Measurements from ENCODE around the gene SIPA1L3. TPM values are rescaled to one million over a fixed set of nuclear protein-coding genes. Genes with fewer than 3 reads are reported as not detected.

The SIPA1L3 gene
- total RNA-seq, 2 donors from 2014 or later = 42.8 to 48.2 TPM

- Mint-ChIP-seq H3K27ac (no peak overlapping the region), H3K4me1 (peaks cover 10% of the 10 kb centered on the region), H3K27me3 (ENCODE audit: insufficient read depth) (no peaks in the 10 kb centered on the region), H3K9me3 (no peaks in the 10 kb centered on the region), H3K36me3 (ENCODE audit: low read depth) (peaks cover 13% of the 10 kb centered on the region), H3K4me3 (no peak overlapping the region)
- H3K36me3 ChIP-seq (ENCODE audit: control insufficient read depth, insufficient read depth, low read length) = peaks cover 4% of the 10 kb centered on the region
- no peaks in the 10 kb centered on the region for H3K9me3 ChIP-seq (ENCODE audit: control insufficient read depth, low read length)
- no peak overlapping the region for H3K9ac ChIP-seq (ENCODE audit: extremely low read depth, low read length, poor library complexity, severe bottlenecking)
- no peaks in the 10 kb centered on the region for H3K27me3 ChIP-seq (ENCODE audit: control insufficient read depth, insufficient read depth, low read length, poor library complexity, severe bottlenecking)
- TF ChIP-seq CTCF (conservative IDR thresholded peaks at IDR 0.05) = no peak
- no peak overlapping the region for H3K27ac ChIP-seq (ENCODE audit: low read depth, low read length)
- 96 to 97% methylated on average over 46 to 78 of the region's 78 CpGs for WGBS, 2 experiments (ENCODE audit: insufficient coverage in 1 of 2, insufficient read length in 1 of 2)
- no peak overlapping the region for H3K4me3 ChIP-seq (ENCODE audit: low read length)
- DNase-seq = no peak
- no peaks in the 10 kb centered on the region for H3K4me1 ChIP-seq (ENCODE audit: control insufficient read depth, insufficient read depth, low read length)
Observed at GRCh38 chr19:38082256-38083118, 175.5 kb downstream of the SIPA1L3 start.

DNA sequence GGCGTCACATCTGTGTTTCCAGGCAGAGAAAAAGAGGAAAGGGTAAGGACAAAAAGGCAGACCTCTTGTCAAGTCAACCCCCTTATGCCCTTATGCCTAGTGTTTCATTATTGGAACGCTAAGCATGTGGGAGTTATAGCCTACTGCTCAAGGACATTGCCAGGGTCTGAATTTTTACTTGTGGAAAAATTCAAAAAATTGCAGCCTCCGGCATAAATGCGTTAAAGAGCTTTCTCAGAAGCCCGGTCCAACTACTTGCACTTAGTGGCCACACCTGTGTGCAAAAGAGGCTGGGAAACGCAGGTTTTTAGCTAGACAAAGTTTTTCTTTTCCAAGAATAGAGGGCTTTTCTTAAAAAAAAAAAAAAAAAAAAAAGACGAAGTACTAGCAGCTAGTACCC is 177.2 kb downstream of the SIPA1L3 start:
- Histone ChIP-seq H3K9ac (ENCODE audit: extremely low read depth, low read length, poor library complexity, severe bottlenecking) (no peak overlapping the region), H3K9me3 (ENCODE audit: control insufficient read depth, low read length) (no peaks in the 10 kb centered on the region), H3K4me3 (ENCODE audit: low read length) (no peak overlapping the region), H3K36me3 (ENCODE audit: control insufficient read depth, insufficient read depth, low read length) (peaks cover 4% of the 10 kb centered on the region), H3K4me1 (ENCODE audit: control insufficient read depth, insufficient read depth, low read length) (no peaks in the 10 kb centered on the region), H3K27me3 (ENCODE audit: control insufficient read depth, insufficient read depth, low read length, poor library complexity, severe bottlenecking) (no peaks in the 10 kb centered on the region), H3K27ac (ENCODE audit: low read depth, low read length) (no peak overlapping the region)
- no peak overlapping the region for H3K4me3 Mint-ChIP-seq
- H3K4me1 Mint-ChIP-seq = peaks cover 9% of the 10 kb centered on the region
- no peak overlapping the region for H3K27ac Mint-ChIP-seq
- no peak for DNase-seq
- H3K9me3 Mint-ChIP-seq = no peaks in the 10 kb centered on the region
- H3K27me3 Mint-ChIP-seq (ENCODE audit: insufficient read depth) = no peaks in the 10 kb centered on the region
- TF ChIP-seq CTCF (conservative IDR thresholded peaks at IDR 0.05) = no peak
- WGBS, 2 experiments (ENCODE audit: insufficient coverage in 1 of 2, insufficient read length in 1 of 2) = 96 to 100% methylated on average over 5 to 6 of the region's 7 CpGs
- peaks cover 18% of the 10 kb centered on the region for H3K36me3 Mint-ChIP-seq (ENCODE audit: low read depth)

GRCh38 chr19:38089440-38089839 is 182.4 kb downstream of the SIPA1L3 start:
- Mint-ChIP-seq H3K4me1 (no peaks in the 10 kb centered on the region), H3K27ac (no peak overlapping the region), H3K36me3 (ENCODE audit: low read depth) (peaks cover 19% of the 10 kb centered on the region), H3K4me3 (no peak overlapping the region), H3K9me3 (no peaks in the 10 kb centered on the region), H3K27me3 (ENCODE audit: insufficient read depth) (no peaks in the 10 kb centered on the region)
- Histone ChIP-seq H3K4me3 (ENCODE audit: low read length) (no peak overlapping the region), H3K36me3 (ENCODE audit: control insufficient read depth, insufficient read depth, low read length) (no peaks in the 10 kb centered on the region), H3K4me1 (ENCODE audit: control insufficient read depth, insufficient read depth, low read length) (no peaks in the 10 kb centered on the region), H3K9ac (ENCODE audit: extremely low read depth, low read length, poor library complexity, severe bottlenecking) (no peak overlapping the region), H3K27ac (ENCODE audit: low read depth, low read length) (no peak overlapping the region), H3K9me3 (ENCODE audit: control insufficient read depth, low read length) (no peaks in the 10 kb centered on the region), H3K27me3 (ENCODE audit: control insufficient read depth, insufficient read depth, low read length, poor library complexity, severe bottlenecking) (no peaks in the 10 kb centered on the region)
- TF ChIP-seq CTCF (conservative IDR thresholded peaks at IDR 0.05) = no peak
- no peak for DNase-seq
- 100% methylated on average over 1 of the region's 1 CpG for WGBS, 2 experiments (ENCODE audit: insufficient coverage in 1 of 2, insufficient read length in 1 of 2)
